Measurements from ENCODE around the gene PAX3.

DNA sequence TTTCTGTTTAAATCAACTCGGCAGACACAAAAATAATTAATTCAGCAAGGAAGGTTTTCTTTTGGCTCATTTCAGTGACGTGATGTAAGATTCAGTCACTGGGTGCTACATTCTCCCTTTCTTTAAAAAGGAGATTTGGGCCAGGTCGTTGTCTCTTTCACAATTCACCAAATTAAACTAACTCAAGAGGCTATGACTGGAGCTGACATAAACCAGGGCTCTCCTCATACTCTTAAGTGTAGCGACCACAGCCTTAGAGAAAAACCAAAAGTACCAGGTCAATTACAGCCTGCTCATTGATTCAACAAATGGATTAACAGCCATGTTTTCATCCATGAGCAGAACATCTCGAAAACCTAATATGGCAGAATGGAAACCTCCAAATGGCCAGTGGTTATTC lies 85.7 kb downstream of the PAX3 start:
- TF ChIP-seq POLR2A (IDR thresholded peaks at IDR 0.05) = no peak
- TF ChIP-seq, protein P1, sequence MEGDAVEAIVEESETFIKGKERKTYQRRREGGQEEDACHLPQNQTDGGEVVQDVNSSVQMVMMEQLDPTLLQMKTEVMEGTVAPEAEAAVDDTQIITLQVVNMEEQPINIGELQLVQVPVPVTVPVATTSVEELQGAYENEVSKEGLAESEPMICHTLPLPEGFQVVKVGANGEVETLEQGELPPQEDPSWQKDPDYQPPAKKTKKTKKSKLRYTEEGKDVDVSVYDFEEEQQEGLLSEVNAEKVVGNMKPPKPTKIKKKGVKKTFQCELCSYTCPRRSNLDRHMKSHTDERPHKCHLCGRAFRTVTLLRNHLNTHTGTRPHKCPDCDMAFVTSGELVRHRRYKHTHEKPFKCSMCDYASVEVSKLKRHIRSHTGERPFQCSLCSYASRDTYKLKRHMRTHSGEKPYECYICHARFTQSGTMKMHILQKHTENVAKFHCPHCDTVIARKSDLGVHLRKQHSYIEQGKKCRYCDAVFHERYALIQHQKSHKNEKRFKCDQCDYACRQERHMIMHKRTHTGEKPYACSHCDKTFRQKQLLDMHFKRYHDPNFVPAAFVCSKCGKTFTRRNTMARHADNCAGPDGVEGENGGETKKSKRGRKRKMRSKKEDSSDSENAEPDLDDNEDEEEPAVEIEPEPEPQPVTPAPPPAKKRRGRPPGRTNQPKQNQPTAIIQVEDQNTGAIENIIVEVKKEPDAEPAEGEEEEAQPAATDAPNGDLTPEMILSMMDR (IDR thresholded peaks at IDR 0.05) = no peak

All from stomach (tissue), 4 donors.